GM21423 (cell line): ENCODE data around the gene WSB2.
"Not testable (repeated sequence)": the region's sequence is repeated elsewhere in the genome, so short reads cannot be mapped to it uniquely, and the experiment has no call there.

Experiments used
- ATAC-seq: cut with Tn5 transposase; IDR thresholded peaks from one replicate; pipeline ENCODE4 v1.9.1; 2021; ENCODE audit warnings: mild to moderate bottlenecking, moderate library complexity; ENCODE audit not compliant: unreplicated experiment

Gene WSB2

DNA sequence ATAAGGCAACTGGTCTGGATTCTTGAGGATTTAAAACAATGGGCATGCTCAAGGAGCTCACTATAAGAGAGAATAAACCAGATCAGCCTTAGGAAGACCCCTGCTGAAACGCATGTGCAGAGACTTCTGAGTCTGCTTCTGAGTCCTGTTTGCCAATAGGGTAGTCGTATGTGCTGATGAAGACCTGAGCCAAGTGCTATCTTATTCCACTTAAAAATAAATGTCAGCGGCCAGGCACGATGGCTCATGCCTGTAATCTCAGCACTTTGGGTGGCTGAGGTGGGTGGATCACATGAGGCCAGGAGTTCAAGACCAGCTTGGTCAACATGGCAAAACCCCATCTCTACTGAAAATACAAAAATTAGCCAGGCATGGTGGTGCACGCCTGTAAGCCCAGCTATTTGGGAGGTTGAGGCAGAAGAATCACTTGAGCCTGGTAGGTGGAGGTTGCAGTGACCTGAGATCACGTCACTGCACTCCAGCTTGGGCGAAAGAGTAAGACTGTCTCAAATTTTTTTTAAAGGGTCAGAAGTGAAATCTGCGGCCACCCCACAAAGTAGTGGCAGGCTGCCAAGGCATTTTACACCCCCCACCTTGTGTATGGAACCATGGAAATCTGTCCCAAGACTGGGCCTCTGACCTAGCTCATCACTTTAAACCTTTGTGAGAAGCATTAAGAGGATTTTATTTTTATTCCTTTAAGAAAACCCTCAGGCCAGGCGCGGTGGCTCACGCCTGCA lies 24.1 kb downstream of the WSB2 start:
- ATAC-seq = no peak

DNA sequence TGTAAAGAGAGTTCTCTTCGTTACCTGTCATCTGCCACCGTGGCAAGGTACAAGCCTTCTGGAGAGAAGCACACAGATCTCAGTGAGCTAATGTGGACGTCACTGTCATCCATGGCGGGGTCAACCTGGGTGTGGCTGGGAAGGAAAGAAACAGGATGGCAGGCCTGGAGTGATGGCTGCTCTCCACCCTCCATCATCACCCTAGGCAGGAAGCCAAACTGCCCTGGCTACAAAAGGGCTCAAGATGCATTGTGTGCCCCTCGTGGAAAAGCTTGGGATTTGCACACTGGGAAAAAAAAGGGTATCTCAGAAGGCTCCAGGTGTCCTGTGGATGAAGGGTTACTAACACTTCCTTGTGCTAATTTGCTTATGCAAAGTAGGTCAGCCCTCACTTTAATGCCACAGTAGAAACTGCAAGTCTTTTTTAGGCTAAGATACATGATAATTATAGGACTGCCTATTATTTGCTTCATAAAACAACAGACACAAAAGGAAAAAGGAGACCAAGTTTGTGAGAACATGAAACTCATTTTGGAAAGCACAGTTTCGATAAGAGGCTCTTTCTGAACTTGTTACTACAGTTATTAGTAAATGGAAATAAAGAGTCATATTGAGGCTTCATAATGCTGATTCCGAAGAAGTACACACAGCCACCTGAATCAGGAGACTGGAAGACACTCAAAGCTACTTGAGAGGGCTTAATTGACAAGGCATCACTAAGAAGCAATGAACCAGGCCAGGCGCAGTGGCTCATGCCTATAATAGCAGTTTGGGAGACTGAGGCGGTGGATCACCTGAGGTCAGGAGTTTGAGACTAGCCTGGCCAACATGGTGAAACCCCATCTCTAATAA lies 25.6 kb downstream of the WSB2 start:
- peak; percentile 76 for ATAC-seq

- no peak for ATAC-seq
Observed at GRCh38 chr12:118034429-118035189, 26.4 kb downstream of the WSB2 start.

GRCh38 chr12:118033902-118034301 lies 27.1 kb downstream of the WSB2 start:
- ATAC-seq = no peak

GRCh38 chr12:118033323-118033722 lies 27.7 kb downstream of the WSB2 start:
- ATAC-seq = no peak

- no peak for ATAC-seq
Observed at GRCh38 chr12:118032188-118032587, 28.8 kb downstream of the WSB2 start.

DNA sequence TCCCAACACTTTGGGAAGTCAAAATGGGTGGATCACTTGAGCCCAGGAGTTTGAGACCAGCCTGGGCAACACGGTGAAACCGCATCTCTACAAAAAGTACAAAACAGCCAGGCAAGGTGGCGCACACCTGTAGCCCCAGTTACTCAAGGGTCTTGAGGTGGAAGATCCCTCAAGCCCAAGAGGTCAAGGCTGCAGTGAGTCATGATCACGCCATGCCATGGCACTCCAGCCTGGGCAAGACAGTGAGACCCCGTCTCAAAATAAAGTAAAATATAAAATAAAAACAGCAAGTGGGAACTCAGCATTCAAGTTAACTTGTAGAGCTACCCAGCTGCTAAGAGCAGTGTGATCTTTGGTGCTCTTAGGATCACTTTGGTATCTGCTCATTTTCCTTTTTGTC lies 31.8 kb downstream of the WSB2 start:
- no peak for ATAC-seq

GRCh38 chr12:118025168-118025567 lies 35.8 kb downstream of the WSB2 start:
- no peak for ATAC-seq

DNA sequence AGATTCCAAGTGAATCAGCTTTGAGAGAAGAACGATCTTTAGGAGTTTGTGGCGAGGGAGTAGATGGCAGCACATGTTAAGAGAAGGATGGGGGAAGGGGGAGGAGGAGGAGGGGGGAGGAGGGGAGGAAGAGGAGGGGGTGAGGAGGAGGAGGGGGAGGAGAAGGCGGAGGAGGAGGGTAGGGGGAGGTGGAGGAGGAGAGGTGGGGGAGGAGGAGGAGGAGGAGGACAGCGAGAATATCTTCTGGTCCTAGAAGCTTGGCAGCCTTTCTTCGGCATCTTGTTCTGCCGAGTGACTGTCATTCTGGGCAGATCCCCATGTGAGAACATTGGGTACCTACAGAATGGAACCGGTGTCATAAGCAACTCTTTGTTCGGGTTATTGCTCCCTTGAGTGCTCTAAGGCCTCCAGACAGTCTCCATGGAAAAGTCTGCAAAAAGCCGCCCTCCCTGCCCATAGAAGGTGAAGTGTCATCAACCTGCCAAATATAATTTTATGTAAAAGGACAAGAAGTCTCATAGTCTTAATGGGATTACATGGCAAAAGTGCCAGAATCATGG lies 37.6 kb downstream of the WSB2 start:
- no peak for ATAC-seq

- no peak for ATAC-seq
Observed at GRCh38 chr12:118022728-118023109, 38.3 kb downstream of the WSB2 start.

GRCh38 chr12:118022097-118022727 lies 38.8 kb downstream of the WSB2 start:
- not testable (repeated sequence) for ATAC-seq

GRCh38 chr12:118020036-118020435 lies 40.9 kb downstream of the WSB2 start:
- ATAC-seq = no peak

DNA sequence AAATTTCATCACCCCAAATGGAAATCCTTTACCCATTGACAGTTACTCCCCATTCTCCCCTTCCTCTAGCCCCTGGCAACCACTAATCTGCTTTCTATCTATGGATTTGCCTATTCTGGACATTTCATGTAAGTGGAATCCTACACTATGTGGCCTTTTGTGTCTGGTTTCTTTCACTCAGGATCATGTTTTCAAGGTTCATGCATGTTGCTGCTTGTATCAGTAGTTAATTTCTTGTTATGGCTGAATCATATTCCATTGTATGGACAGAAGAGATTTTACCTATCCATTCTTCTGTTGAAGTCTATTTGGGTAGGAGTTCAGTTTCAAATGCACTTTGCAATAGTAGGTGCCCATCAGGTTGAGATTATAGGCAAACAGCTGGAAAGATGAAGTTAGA lies 43.1 kb downstream of the WSB2 start:
- no peak for ATAC-seq

DNA sequence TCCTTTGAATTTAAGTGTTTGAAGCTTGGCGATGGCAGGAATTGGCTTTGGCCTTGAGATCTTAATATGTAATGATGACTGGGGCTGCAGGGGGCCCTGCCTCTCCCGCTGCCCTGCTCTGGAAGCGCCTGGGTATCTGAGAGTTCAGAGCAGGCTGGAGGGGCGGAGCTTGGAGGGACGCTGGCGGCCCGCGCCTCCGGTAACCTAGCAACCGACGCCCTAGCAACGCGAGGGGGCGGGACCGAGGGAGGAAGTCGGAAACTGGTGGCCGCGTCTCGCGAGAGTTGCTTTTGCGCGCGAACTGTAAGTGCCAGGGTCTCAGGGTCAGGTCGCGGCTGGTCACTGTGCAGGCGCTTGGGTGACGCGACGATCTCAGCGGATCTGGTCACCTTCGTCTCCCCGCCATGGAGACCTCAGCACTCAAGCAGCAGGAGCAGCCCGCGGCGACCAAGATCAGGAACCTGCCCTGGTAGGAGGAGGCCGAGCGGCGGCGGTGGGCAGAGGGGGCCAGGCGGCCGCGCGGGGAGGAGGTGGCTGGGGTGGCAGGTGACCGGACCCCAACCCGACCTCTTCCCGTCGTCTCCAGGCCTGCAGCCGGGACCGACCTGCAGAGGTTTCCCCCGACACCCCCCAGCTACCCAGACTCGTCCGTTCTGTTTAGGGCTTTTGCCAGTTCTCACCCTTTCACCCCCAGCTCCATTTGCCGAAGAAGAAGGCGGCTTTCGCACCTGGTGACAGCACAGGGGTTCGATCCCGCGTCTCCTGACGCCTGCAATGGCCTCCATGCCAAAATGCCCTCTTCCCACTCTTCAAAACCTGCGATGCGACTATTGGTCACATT lies 44.3 kb downstream of the WSB2 start, which contains the start of gene RFC5:
TSS of gene RFC5 (plus strand) at position 280 of the 841 bp plus-strand sequence. CDS start at position 405, 125 bp downstream.
- ATAC-seq = peak; percentile 99

GRCh38 chr12:118015944-118016343 lies 45.0 kb downstream of the WSB2 start:
- no peak for ATAC-seq

- no peak for ATAC-seq
Observed at GRCh38 chr12:118015306-118015705, 45.7 kb downstream of the WSB2 start.

DNA sequence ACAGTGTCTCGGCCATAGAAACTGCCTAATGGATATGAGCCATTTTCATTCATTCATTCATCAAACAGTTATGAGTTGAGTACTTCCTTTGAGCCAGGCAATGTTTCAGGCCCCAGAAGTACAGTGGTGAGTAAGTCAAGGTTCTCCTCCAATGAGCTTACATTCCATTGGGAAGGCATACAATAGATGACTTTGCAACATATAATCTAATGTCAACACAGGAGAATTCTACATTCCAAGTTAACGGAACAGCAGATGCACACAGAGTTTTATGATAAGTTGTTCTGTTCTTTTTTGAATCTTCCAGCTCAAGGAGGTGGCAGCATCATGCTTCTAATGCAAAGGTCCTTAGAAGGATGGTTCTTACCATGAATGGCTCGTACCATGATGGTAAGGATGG lies 47.7 kb downstream of the WSB2 start:
- ATAC-seq = no peak

DNA sequence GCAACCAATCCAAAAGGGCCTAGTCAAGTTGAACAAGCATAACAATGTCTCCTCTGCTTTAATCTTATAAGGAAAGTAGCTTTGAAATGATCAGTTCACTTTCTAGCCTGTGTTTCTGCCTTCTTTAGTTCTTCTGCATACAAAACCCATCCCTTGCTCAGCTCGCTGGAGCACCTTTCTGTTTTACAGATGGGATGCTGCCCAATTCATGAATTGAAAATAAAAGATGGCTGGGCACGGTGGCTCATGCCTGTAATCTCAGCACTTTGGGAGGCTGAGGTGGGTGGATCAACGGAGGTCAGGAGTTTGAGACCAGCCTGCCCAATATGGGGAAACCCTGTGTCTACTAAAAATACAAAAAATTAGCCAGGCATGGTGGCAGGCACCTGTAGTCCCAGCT lies 49.0 kb downstream of the WSB2 start:
- ATAC-seq = no peak

GRCh38 chr12:118011377-118011776 lies 49.6 kb downstream of the WSB2 start:
- no peak for ATAC-seq

DNA sequence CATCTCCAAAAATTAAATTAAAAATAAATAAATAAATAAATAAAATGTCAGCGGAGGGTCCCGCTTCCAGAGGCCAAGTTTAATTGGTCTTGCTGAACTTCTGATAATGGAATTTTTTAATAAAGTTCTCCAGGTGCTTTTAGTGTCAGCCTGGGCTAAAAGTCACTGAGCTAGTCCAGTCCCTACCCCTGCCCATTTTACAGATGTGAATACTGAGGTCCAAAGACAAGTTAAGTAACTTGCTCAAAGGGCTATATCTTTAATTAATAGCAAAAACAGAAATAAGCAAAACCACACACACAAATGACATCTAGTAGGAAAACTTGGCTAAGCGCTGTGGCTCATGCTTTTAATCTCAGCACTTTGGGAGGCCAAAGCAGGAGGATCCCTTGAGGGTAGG lies 50.1 kb downstream of the WSB2 start:
- ATAC-seq = no peak
